ENCODE measurements around the gene AOPEP.

- no peak for TF ChIP-seq CTCF (IDR thresholded peaks at IDR 0.05; ENCODE audit: extremely low read depth in 1 of 2, insufficient read depth in 1 of 2, low read depth in 1 of 2, low read length in 2 of 2)
- no peak for TF ChIP-seq EZH2 (IDR thresholded peaks at IDR 0.05; ENCODE audit: borderline replicate concordance, low read depth, low read length, severe bottlenecking)
- no peak for TF ChIP-seq POLR2A (IDR thresholded peaks at IDR 0.05; ENCODE audit: low read depth, low read length)
- TF ChIP-seq MYC (IDR thresholded peaks at IDR 0.05; ENCODE audit: low read depth, low read length), result no peak
- no peak for TF ChIP-seq POLR2AphosphoS5 (IDR thresholded peaks at IDR 0.05; ENCODE audit: insufficient read depth, low read depth, low read length)
- no peak for TF ChIP-seq MAX (IDR thresholded peaks at IDR 0.05; ENCODE audit: insufficient read depth, insufficient read length)
- TF ChIP-seq JUN (IDR thresholded peaks at IDR 0.05; ENCODE audit: borderline replicate concordance, insufficient read depth, insufficient read length, low read depth), result no peak
- no peak for TF ChIP-seq FOS (IDR thresholded peaks at IDR 0.05; ENCODE audit: borderline replicate concordance, insufficient read depth, low read length)
- TF ChIP-seq GATA2 (IDR thresholded peaks at IDR 0.05; ENCODE audit: insufficient read depth, insufficient read length, low read depth, low read length), result no peak
Measured at GRCh38 chr9:95045751-95046150, 319.3 kb downstream of the AOPEP start.

All from endothelial cell of umbilical vein (primary cell).